Activated T-cell treated with anti-CD3 and anti-CD28 coated beads for 4 hours (primary cell): ENCODE measurements around the gene TMEM221.

Source experiments
- DNase-seq: peaks from one replicate; pipeline ENCODE4 v3.0.0-alpha.2; 2020

TMEM221 gene

DNA sequence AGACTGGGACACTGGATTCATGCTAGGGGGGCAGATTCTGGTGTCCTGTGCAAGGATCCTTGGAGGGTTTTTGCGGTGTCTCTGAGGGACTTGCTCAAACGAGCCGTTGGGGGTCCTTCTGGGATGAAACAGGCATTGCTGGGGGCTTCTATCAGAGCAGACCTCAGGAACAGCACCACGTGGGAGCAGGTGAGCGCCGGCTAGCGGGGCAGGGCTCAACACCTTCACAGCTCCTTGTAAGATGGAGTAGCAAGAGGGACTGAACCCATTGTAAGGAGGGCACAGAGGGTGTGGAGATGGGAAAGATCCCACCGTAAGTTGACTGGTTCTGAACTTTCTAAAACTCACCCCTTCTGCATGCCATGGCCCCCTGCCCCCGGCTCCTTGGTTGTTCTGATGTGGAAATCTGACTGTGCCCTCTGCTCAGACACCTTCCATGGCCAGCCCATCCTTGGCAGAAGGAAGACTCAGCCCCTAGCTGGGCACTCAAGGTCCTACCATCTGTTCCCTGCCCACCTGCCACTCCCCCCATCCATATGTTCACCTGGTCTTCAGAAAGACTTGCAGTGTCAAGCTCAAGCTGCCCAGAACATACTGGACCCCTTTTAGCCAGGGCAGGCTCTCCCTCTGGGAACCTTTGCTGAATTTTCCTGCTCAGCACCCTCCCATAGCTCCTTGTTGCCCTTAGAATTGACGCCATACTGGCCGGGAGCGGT is 23.1 kb upstream of the TMEM221 start:
- no peak for DNase-seq

DNA sequence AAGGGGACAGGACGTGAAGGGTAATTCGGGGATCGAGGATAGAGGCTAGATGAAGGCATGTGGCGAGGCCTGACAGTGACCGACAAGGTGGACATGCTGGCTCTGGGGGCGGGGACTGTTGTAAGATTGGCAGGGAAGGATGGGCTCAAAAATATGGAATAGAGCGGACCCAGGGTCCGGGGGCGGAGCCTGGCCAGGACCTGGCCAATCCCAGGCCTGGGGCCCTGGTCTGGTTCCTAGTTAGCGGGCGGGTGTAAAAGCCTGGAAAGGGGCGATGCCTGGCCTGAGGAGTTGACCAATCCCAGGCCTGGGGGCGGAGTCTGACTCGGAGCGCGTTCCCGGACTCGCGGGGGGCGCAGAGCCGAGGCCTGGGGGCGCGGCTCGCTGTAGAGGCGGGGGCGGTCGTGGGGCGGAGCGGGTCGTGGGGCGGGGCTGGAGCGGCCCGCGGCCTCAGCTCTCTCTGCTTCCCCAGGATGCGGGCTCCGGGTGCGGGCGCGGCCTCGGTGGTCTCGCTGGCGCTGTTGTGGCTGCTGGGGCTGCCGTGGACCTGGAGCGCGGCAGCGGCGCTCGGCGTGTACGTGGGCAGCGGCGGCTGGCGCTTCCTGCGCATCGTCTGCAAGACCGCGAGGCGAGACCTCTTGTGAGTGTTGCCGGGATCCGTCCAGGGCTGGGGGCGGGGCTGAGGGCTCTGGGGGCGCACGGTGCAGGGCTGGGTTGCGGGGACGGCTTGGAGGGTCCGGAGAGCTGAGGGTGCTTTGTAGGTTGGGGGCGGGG is 21.8 kb upstream of the TMEM221 start, which contains the start of gene SLC27A1:
Gene SLC27A1 (plus strand): TSS at position 457 of the 774 bp plus-strand sequence. CDS start 17 bp downstream, at position 474.
- peak; percentile 81 for DNase-seq

DNA sequence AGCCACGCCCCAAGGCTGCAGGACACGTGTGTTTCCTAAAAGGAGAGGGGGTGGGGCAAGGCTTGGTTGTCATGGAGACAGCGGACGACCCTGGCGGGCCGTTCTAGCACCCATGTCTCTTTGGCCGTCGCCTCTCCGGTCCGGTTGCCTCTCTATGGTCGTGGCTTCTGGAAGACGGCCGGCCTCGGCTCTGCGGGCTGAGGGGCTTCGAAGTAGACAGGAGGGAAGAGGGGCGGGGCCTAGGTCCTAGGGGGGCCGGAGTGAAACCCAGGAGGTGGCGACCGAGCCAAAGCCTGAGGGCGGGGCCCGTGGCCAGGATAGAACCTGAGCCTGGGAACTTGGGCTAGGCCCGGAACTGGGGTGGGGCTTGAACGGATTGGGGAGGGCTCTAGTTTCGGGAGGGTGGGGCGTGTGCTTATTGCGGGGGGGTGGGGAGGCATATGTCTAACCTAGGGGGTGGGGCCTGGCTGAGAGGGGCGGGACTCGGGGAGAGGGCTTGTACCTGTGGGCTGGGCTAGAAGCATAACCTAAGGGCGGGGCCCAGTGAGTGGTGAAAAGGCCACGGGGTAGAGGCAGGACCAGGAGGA is 21.1 kb upstream of the TMEM221 start:
- DNase-seq: peak; percentile 94

DNA sequence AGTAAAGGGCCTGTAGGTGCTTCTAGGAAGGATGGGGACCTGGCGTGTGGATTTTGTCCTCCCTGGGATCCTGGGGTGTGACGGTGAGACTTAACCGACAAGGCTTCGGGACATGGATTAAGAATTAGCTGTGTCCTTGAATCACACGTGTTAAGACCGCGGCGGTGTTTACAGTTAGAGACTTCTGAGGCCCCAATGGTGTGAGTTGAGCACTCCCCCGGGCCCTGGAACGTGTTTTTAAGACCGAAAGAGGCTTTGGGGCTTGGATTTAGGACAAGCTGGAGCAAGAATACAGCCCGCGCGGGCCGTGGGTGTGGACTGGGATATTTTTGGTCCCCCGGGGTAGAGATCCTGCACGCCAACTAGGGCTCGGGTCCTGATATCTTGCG is 20.6 kb upstream of the TMEM221 start:
- DNase-seq: no peak

DNA sequence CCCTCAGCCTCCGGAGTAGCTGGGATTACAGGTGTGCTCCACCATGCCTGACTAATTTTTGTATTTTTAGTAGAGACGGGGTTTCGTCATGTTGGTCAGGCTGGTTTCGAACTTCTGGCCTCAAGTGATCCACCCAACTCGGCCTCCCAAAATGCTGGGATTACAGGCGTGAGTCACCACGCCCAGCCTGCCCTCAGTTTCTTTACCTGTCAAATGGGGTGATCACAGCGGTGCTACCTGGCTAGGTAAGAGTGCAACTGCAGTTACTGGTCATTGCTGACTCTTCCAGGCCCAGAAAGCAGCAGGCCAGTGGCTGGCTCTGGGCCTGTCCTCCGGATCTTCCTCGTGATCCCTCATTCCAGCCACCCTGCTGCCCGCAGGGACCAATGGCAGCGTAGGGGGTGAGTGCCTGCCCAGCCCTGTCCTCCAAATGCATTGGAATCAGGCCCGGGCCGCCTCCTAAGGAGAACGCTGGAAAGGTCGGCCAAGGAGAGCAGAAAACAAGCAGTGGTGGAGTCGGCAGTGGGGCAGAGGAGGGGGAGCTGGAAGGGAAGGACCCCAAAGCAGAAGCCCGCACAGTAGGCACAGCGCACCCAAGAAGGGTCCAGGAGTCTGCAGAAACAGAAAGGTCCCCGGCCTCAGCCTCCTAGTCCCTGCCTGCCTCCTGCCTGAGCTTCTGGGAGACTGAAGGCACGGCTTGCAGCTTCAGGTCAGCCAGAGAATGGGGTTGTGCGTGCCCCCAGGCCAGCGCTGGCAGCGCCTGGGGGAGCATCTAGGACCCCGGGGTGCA is 20.0 kb upstream of the TMEM221 start:
- no peak for DNase-seq

DNA sequence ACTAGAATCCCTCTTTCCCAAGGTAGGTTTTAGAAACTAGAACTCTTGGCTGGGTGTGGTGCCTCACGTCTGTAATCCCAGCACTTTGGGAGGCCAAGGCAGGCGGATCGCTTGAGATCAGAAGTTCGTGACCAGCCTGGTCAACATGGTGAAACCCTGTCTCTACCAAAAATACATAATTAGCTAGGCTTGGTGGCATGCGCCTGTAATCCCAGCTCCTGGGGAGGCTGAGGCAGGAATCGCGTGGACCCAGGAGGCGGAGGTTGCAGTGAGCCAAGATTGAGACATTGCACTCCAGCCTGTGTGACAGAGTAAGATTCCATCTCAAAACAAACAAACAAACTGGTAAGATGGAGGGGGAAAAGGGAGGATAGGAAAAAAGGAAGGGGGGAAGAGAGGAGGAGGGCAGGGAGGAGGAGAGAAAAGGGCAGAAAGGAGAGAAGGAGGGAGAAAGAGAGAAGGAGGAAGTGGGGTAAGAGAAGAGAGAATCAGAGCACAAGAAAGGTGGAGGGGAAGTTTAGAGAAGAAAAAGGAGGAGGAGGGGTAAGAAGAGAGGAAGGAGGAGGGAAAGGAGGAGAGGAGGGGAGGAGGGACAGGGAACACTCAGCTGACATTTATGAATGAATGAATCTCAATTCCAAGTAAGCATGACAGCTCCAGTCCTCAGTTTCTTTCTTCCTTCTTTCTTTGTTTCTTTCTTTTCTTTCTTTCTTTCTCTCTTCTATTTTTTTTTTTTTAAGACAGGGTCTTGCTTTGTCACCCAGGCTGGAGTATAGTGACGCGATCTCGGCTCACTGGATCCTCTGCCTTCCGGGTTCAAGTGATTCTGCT is 19.2 kb upstream of the TMEM221 start:
- DNase-seq: no peak

DNA sequence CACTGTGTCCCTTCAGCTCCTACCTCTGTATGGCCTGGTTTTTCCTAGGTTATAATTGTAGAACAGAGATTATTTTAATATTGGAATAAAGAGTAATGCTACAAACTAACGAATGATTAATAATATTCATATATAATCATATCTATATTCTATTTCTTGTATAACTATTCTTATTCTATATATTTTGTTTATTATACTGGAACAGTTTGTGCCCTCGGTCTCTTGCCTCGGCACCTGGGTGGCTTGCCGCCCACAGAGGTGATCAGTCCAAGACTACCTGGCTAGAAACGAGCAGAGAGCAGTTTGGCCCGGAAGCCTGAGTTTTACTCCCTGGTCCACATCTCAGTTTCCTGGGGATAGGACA is 18.0 kb upstream of the TMEM221 start:
- DNase-seq: no peak

DNA sequence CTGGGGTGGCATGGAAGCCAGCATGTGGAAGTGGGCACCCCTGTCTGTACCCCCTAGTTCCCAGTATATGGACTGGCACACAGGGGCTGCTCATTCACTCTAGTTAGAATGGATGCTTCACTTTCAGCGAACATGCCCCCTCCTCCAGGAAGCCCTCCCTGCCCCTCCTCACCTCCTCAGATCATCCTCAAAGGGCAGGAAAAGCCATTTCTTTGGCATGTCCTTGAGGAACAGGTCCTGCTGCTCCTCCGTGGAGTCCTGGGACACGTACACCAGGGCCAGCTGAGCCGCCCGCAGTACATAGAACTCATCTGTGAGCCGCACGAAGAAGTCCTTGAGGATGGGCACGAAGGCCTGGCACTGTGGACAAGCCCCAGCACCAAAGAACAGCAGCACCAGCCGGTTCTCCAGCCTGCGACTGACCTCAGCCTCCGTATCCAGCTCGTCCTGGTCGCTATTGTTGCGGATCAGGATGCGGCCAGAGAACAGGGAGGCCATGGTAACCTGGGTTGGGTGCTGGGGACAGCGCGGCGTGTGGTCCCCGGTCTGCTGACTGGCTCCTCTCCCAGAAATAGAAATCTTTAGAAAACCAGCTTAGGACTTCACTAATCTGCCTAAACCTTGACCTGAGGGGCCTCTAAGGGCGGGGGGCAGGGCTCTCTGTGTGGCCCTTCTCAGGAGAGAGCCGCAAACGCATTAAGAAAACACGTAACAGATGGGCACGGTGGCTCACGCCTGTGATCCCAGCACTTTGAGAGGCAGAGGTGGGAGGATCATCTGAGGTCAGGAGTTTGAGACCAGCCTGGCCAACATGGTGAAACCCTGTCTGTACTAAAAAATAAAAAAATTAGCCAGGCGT is 12.1 kb upstream of the TMEM221 start, which contains the start of gene NXNL1:
Gene NXNL1 (minus strand): TSS at position 555 of the 859 bp plus-strand sequence. CDS start 57 bp downstream, at position 498.
- no peak for DNase-seq

DNA sequence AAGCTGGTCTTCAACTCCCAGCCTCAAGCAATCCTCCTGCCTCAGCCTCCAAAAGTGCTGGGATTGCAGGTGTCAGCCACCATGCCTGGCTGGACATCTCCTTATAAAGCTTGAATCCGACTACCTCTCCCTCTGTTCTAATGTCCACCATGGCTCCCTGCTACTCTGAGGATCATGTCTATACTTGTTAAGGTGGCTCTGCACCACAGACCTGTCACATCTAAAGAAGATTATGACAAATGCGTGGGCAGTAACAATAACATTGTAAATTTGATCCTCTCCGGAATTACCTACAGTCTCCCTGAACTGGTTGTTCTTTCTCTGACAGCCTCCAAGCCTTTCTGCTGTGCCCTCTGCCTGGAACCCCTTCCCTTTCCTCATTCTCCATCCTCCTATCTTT is 10.5 kb upstream of the TMEM221 start:
- no peak for DNase-seq

DNA sequence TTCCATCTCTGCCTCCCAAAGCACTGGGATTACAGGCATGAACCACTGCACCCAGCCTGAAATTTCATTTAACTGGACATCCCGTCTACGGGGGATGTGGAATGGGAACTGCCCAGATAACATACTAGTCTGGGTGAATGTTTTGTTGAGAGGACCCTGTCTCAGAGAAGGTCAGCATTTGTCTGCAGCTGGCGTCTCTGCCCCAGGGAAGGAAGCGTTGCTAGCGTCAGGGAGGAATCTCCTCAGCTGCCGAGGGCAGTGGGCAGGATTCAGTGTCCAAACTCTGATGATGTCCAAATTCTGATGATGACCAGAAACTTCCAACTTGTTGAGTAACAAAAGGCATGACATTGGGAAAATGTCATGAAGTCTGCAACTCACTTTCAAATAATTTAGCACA is 9.1 kb upstream of the TMEM221 start:
- DNase-seq: no peak

DNA sequence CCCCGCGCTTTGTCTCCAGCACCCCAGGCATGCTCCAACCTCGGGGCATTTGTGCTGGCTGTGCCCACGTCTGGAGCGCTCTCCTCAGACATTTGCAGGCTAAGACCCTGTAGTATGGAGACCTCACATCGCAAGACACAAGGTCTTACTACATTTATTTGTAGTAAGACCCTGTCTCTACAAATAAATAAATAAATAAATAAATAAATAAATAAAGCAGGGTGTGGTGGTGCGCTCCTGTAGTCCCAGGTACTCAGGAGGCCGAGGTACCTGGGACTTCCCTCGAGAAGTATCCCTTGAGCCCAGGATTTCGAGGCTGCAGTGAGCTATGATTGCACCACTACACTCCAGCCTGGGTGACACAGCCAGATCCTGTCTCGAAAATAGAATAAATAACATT is 7.7 kb upstream of the TMEM221 start:
- no peak for DNase-seq

DNA sequence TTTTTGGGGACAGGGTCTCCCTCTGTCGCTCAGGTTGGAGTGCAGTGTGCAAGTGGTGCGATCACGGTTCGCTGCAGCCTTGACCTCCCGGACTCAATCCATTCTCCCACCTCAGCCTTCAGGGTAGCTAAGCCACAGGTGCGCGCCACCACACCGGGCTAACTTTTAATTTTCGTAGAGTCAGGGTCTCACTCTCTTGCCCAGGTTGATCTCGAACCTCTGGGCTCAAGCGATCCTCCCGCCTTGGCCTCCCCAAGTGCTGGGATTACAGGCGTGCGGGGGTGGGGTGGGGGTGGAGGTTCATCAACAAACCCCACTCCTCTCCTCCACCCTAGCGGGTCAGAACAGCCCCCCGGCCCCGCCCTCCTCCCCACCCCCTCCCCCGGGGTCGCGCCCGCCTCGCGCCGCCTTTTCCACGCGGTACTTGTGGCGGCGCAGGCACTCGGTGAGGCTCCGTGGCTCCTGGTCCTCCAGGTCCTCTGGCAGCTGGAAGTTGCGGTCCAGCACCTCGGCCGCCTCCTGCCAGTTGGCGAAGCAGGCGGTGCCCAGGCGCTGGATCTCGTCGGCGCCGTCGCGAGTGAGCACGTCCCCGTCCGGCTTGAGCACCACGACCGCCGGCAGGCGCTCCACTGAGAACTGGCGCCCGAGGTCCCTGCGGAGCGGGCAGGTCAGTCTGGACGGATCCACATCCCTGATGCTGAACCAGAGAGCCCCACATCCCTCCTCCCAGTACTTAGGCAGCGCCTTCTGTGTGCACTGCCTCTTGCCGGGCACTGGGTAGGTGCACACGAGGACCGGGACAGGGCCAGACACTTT is 7.0 kb upstream of the TMEM221 start:
- no peak for DNase-seq

DNA sequence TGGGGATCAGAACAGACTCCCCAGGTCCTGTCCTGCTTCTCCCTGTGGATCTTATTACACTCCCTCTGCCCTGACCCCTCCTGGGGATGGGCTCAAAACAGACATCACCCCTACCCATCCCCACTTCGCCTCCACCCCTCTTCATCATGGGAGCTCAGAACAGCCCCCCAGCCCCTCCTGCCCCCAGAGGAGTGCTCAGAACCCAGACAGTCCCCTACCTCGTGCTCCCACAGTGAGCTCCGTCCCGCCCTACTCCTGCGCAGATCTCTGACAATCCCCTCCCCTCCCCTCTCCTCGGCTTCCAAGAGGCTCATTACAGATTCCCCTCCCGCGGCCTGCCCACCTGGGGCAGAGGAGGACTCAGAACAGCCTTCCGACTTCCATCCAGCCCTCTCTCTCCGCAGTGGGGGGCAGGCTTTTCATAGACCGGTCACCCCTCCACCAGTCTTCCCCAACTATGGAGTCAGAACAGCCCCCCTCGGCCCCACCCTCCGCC is 6.2 kb upstream of the TMEM221 start:
- no peak for DNase-seq

DNA sequence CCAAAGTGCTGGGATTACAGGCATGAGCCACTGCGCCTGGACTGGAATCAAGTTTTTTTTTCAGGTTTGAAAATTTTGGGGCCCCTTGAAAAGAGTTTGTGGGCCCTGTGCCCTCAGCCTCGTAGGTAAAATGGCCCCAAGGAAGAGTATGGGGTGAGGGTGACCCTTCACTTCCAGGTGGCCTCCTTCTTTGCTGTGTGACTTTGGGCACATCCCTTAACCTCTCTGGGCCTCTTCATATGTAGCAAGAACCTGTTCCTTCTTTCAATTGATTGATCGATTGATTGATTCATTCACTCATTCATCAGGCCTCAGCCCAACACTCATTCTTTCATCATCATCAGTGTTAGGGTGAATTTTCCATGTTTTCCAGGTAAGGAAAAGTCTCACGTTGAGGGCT is 3.4 kb upstream of the TMEM221 start:
- no peak for DNase-seq

DNA sequence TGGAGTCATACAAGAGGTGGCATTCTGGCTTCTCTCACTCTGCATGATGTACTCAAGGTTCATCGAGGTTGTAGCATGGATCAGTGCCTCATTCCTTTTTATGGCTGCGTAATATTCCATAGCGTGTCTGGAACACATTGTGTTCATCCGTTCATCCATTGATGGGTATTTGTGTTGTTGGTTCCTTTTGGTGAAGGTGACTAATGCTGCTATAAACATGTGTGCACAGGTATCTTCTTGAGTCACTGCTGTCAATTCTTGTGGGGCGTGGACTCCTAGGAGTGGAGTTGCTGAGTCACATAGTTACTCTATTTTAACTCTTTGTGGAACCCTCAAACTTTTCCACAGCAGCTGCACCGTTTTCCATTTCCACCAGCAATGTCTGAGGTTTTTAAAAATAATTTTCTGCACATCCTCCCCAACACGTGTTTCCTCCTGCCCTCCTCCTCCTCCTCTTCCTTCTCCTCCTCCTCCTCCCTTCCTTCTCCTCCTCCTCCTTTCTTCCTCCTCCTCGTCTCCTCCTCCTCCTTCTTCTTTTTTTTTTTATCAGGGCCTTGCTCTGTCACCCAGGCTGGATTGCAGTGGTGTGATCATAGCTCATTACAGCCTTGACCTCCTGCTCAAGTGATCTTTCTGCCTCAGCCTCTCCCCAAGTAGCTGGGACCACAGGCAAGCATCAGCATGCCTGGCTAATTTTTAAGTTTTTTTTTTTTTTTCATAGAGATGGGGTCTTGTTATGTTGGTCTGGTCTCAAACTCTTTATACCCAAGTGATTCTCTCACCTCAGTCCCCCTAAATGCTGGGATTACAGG is 2.0 kb upstream of the TMEM221 start:
- DNase-seq: peak; percentile 35

DNA sequence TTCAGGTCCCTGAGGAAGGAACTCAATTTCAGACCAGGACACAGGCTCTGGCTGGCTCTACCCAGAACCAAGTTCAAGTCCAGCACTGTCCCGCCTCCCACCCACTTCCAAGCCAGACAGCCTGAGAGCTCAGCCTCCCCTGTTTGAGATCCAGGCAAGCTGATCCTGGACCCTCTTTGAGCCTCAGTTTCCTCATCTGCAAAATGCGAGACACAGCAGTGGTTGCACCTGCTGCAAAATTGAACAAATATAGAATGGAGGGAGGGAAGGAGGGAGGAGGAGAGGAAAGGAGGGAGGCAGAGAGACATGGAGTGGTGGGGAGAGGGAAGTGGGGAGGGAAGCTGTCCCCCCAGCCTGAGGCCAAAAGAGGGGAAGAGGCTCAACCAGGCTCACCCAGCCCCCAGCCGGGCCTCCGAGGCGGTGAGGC is 751 bp downstream of the TMEM221 start:
- no peak for DNase-seq

DNA sequence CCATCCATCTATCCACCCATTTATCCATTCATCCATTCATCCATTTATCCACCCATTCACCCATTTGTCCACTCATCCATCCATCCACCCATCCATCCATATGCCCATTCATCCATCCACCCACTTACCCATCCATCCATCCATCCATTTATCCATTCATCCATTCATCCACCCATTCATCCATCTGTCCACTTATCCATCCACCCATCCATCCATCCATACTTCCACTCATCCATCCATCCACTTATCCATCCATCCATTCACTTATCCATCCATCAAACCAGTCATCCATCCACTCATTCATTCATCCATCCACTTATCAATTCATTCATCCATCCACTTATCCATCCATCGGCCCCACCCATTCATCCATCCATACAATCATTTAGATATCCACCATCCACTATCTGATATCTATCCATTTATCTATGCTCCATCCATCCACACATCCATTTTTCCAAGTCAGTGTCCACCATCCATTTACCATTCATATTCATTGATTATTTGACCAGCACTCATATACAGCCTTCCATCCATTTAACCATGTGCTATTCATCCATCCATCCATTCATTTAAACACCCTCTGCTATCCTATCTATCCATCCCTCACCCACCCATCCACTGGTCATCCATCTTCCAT is 2.8 kb downstream of the TMEM221 start:
- DNase-seq: no peak

DNA sequence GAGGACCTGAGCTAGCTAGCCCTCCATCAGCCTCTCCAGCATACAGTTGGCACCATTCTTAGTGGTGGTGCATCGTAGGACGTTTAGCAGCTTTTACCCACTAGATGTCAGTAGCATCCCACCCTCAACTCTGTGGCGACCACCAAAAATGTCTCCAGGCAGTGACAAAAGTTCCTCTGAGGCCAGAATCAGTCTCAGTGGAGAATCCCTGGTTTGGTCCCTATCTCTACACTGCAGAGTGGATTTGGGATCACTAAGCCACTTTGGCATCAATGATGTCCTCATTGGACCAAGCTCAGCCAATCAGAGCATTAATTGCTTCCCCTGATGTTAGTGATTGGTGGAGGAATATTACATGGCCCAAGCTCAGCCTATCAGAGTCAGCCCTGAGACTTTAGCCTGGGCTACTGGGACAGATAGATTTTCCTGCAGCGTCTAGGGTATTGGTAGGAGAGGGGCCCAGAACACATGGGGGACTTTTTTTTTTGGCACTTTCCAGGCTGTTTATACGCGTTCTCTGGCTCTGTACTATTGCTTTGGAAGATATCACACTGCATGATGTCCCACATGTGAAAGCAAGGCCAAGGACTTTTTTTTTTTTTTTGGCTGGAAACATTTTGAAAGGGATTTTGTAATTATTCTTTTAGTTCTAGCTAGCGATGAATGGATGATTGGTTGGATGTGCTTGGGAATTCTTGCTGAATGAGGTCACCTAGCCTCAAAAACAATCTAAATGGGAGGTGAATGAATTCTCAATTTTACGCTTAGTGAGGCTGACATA is 7.0 kb downstream of the TMEM221 start:
- no peak for DNase-seq
